Kidney (tissue), 14 donors: Measurements from ENCODE around the gene RPL10A. TPM values are rescaled to one million over a fixed set of nuclear protein-coding genes. Genes with fewer than 3 reads are reported as not detected.

Experiments
- DNase-seq, 5 donors: peaks; one replicate each; pipeline ENCODE4 v3.0.0-alpha.2; 2013 to 2020
- FAIRE-seq: peaks from 2 replicates; lab custom pipeline; 2012; peaks lifted over from hg19 to GRCh38; lab: Jason Lieb, UNC
- H3K27ac ChIP-seq, 2 donors: one replicate each; pipeline ENCODE4 v1.7.0; 2013; ENCODE audit warnings: low read depth in 2 of 2, low read length in 2 of 2, inconsistent platforms in 1 of 2
- H3K27me3 ChIP-seq: one replicate; pipeline ENCODE4 v1.7.1; 2013; ENCODE audit warnings: low read length, inconsistent platforms; ENCODE audit not compliant: control insufficient read depth, insufficient read depth
- H3K36me3 ChIP-seq, 3 donors: one replicate each; pipeline versions ENCODE4 v1.7.0 to v1.7.1; 2013; ENCODE audit warnings: low read length in 3 of 3, control low read depth in 1 of 3, inconsistent platforms in 1 of 3; ENCODE audit not compliant: insufficient read depth in 3 of 3, control insufficient read depth in 2 of 3
- H3K4me1 ChIP-seq, 3 donors: one replicate each; pipeline versions ENCODE4 v1.7.0 to v1.7.1; 2013; ENCODE audit warnings: low read length in 3 of 3, inconsistent platforms in 1 of 3, low read depth in 1 of 3; ENCODE audit not compliant: control insufficient read depth in 2 of 3, insufficient read depth in 2 of 3
- H3K4me3 ChIP-seq, 3 donors: one replicate each; pipeline versions ENCODE4 v1.7.0 to v1.8.1; 2013; ENCODE audit warnings: low read length in 3 of 3, control low read depth in 1 of 3, inconsistent platforms in 1 of 3
- H3K9ac ChIP-seq, 3 donors: one replicate each; pipeline versions ENCODE4 v1.7.0 to v1.7.1; 2013; ENCODE audit warnings: low read length in 3 of 3, control low read depth in 1 of 3, inconsistent platforms in 1 of 3
- H3K9me3 ChIP-seq, 3 donors: one replicate each; pipeline versions ENCODE4 v1.7.0 to v1.7.1; 2013; ENCODE audit warnings: low read length in 3 of 3, control low read depth in 1 of 3, inconsistent platforms in 1 of 3; ENCODE audit not compliant: control insufficient read depth in 2 of 3, insufficient read depth in 1 of 3
- CTCF ChIP-seq: IDR thresholded peaks from 3 replicates; pipeline ENCODE4 v1.5.1; 2012; ENCODE audit warnings: mild to moderate bottlenecking, moderate library complexity, borderline replicate concordance; ENCODE audit not compliant: insufficient read depth; ENCODE audit errors: extremely low read depth
- intact Hi-C: fragments of 100-400 bp; cut with DNase I; formaldehyde crosslinking; loops from one replicate; pipeline ENCODE4 v1.11.1; 2022
- polyA plus RNA-seq: library from polyadenylated mRNA; stranded (reverse); fragments of 350-450 nt; fragmentation: Illumina TruSeq; extraction: RNeasy Lipid Tissue Mini Kit (QIAGEN cat#74804); gene quantifications from one replicate; pipeline ENCODE4 v1.2.3, GENCODE V29; 2014; ENCODE audit warnings: low read depth, low replicate concordance; ENCODE audit not compliant: insufficient read depth
- total RNA-seq: library from RNA; stranded (reverse); fragmentation: NEBNext Ultra II Directional; extraction: Animal tissue kit (Norgen Biotek cat#: 25700); gene quantifications from one replicate; pipeline ENCODE4 v1.2.1, GENCODE V29; 2021
- donor health status: control.
- donor health status: control.
- donor health status: control.
- donor health status: control.
- donor health status: control.
- donor health status: DM: yes; HTN: yes; CAD: no.
- donor health status: Normal renal cell carcinoma (clear cell type).

RPL10A gene
- total and polyA plus RNA-seq, 2 donors from 2014 or later: 1,159 to 1,291 TPM

GRCh38 chr6:35481226-35481625, 13.0 kb downstream of the RPL10A start:
- H3K36me3 ChIP-seq: peaks cover 0 to 2% (median 0%) of the 10 kb centered on the region in 3 donors
- no peak overlapping the region for H3K27ac ChIP-seq
- intact Hi-C loops: no loop called here
- no peak overlapping the region for H3K4me3 ChIP-seq
- H3K4me1 ChIP-seq: peaks cover 0 to 12% (median 8%) of the 10 kb centered on the region in 3 donors
- H3K9ac ChIP-seq: no peak overlapping the region
- no peaks in the 10 kb centered on the region for H3K9me3 ChIP-seq
- H3K27me3 ChIP-seq: no peaks in the 10 kb centered on the region
- DNase-seq: peak in 2 of 5 donors; percentile 71 to 72
- TF ChIP-seq CTCF: no peak
- no peak for FAIRE-seq

- Histone ChIP-seq H3K36me3 (peaks cover 0 to 2% (median 0%) of the 10 kb centered on the region in 3 donors), H3K9ac (peak overlapping the region in 1 of 3 donors; percentile 12), H3K4me1 (peaks cover 0 to 21% (median 19%) of the 10 kb centered on the region in 3 donors), H3K9me3 (no peaks in the 10 kb centered on the region), H3K4me3 (no peak overlapping the region), H3K27me3 (no peaks in the 10 kb centered on the region), H3K27ac (no peak overlapping the region)
- FAIRE-seq (no peak), DNase-seq (no peak)
- intact Hi-C loops: no loop called here
- no peak for TF ChIP-seq CTCF
These were observed 14.9 kb downstream of the RPL10A start for GRCh38 chr6:35483062-35483461.

DNA sequence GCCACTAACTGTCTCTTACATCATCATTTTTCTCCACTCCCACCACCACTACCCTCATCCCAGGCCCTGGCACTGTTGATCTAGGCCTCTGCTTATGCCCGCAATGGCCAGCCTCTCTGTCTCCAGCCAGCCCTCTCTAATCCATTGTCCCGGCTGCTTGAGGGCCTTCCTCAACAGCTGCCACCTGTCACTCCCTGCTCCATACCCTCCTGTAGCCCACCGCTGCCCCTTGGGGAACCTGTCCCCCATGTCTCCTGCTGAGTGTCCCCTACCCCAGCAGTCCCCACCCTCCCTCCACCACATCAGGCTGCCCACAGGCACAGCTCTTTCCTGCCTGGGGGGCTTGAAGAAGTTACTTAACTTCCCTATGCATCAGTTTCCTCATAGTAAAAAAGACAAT, 15.3 kb downstream of the RPL10A start:
- H3K9me3 ChIP-seq: no peaks in the 10 kb centered on the region
- no peak overlapping the region for H3K9ac ChIP-seq
- DNase-seq (peak in 1 of 5 donors; percentile 54), FAIRE-seq (no peak)
- peaks cover 0 to 21% (median 19%) of the 10 kb centered on the region in 3 donors for H3K4me1 ChIP-seq
- no peaks in the 10 kb centered on the region for H3K27me3 ChIP-seq
- H3K27ac ChIP-seq: no peak overlapping the region
- peaks cover 0 to 2% (median 0%) of the 10 kb centered on the region in 3 donors for H3K36me3 ChIP-seq
- no peak overlapping the region for H3K4me3 ChIP-seq
- TF ChIP-seq CTCF: no peak
- intact Hi-C loops: no loop called here
